Stimulated activated CD8-positive, alpha-beta memory T cell treated with anti-CD3 and anti-CD28 coated beads, Interleukin-12 subunit alpha, Interleukin-12 subunit beta, amount 100 ng/mL, for 4 hours (primary cell): ENCODE measurements around the gene TBATA.

Experiments used
- DNase-seq: peaks from one replicate; pipeline ENCODE4 v3.0.0-alpha.2; 2020; ENCODE audit warnings: low read depth

The TBATA gene

DNA sequence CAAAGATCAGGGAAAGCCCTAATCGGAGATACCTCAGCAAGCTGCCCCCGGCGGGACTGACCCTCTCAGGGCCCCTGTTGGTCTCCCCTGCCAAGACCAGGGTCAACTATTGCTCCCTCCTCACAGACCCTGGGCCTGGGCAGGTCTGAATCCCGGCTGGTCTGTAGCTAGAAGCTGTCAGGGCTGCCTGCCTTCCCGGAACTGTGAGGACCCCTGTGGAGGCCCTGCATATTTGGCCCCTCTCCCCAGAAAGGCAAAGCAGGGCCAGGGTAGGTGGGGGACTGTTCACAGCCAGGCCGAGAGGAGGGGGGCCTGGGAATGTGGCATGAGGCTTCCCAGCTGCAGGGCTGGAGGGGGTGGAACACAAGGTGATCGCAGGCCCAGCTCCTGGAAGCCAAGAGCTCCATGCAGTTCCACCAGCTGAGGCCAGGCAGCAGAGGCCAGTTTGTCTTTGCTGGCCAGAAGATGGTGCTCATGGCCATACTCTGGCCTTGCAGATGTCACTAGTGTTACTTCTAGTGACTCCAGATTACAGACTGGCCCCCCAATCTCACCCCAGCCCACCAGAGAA lies 24.1 kb downstream of the TBATA start:
- DNase-seq = no peak

DNA sequence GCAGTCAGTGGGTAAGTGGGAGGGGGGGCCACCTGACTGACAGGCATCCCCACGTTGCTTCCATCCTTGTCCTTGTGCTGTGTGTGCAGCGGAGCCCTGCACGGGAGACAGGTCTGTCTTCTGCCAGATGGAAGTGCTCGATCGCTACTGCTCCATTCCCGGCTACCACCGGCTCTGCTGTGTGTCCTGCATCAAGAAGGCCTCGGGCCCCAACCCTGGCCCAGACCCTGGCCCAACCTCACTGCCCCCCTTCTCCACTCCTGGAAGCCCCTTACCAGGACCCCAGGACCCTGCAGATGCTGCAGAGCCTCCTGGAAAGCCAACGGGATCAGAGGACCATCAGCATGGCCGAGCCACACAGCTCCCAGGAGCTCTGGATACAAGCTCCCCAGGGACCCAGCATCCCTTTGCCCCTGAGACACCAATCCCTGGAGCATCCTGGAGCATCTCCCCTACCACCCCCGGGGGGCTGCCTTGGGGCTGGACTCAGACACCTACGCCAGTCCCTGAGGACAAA lies 24.8 kb downstream of the TBATA start:
- DNase-seq = no peak

DNA sequence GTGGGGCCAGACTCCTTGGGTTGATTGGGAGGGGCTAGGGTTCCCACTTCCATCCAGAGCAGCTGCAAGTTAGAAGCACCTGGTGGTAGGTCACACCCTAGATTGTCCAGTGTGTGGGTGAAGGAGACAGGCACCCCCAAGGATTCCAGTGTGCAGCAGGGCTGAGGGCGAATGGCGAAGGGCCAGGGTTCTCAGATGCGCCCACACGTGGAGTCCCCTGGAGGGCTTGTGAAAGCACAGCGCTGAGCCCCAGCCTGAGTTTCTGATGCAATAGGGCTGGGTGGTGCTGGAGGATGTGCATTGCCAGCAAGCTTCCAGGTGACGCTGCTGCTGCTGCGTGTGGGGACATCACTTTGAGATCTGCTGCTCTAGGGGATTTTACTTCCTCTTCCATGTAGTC lies 25.4 kb downstream of the TBATA start:
- no peak for DNase-seq

DNA sequence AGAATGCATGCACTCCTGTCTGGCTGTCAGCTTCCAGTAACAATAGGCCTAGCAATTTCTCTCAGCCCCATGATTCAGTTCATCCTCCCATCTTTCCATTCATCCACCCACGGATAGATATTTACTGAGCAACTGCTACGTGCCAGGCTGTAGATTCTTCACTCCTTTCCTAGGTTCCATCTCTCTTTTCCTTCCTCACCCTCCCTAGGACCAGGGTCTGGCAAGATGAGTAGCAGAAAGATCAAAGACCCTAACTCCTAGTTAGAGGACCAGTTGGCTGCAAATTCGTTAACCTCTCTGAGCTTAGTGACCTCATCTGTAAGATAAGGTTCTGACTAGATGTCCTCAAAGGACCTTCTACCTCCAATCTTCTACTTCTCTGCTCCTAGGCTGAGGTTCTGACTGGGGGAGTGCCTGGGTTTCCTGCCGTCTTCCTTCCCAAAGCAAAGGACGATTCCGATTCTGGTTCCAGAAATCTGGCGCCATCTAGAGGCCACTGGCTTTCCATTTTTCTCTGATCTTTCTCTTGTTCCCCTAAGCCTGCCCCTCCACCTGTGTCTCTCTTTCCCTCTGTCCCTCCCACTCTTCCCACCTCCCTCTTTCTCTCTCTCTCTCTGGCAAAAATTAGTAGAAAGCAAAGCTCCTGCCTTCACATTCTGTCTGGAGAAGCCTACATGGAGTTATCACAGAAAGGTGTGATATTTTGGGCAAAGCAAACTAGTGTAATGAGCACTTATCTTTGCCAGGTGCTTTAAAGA lies 26.2 kb downstream of the TBATA start:
- DNase-seq = peak; percentile 27

DNA sequence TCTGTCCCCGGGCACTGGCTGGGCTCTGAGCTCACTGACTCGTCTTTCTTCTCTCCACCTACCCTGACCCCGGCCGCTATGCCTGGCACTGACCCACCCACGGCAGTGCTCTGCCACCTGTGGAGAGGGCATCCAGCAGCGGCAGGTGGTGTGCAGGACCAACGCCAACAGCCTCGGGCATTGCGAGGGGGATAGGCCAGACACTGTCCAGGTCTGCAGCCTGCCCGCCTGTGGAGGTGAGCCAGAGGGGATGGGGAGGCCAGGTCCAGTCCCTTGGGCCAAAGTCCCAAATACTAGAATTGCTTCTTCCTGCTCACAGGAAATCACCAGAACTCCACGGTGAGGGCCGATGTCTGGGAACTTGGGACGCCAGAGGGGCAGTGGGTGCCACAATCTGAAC lies 27.3 kb downstream of the TBATA start:
- DNase-seq = no peak

GRCh38 chr10:70756700-70757360 lies 28.3 kb downstream of the TBATA start:
- no peak for DNase-seq

DNA sequence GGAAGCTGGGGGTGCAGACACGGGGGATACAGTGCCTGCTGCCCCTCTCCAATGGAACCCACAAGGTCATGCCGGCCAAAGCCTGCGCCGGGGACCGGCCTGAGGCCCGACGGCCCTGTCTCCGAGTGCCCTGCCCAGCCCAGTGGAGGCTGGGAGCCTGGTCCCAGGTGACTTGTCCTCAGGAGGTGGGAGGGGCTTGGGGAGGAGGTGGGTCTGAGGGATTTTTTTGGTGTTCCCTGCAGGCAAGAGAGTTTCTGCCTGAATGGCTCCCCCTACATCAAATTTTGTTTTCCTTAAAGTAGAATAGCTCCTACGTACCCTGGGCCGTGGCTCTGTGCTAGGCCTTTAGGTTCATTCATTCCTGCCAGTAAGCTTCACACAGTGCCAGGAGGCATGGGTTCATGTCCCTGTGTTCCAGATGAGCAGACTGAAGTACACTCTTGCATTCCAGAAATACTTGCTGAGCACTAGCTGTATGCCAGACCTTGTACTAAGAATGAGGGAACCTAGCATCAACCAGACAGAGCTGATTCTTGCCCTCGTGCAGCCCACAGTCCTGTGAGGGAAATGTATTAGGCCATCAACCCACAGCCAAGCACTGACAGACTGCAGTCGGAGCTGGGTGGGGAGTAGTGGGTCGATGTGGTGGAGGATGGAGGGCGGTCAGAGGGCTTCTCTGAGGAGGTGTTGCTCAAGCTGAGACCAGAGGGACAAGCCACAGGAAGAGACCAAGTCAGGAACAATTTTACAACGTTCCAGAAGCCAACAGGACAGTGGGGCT lies 31.1 kb downstream of the TBATA start:
- no peak for DNase-seq

- no peak for DNase-seq
Observed at GRCh38 chr10:70753026-70753663, 32.0 kb downstream of the TBATA start.

GRCh38 chr10:70752571-70752970 lies 32.6 kb downstream of the TBATA start:
- DNase-seq = no peak

DNA sequence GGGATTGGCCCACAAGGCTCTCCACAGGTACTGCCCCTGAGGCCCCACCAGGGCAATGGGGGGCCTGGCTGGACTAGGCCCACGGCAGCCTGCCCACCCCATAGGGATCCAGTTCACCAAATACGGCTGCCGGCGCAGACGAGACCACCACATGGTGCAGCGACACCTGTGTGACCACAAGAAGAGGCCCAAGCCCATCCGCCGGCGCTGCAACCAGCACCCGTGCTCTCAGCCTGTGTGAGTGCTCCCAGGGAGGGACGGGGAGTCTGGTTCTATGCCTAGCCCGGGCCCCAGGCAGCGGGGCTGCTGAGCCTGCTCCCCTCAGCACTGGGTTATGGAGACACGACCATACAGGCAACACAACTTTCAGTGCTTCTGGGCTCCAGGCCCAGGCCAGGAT lies 33.2 kb downstream of the TBATA start:
- DNase-seq = no peak

DNA sequence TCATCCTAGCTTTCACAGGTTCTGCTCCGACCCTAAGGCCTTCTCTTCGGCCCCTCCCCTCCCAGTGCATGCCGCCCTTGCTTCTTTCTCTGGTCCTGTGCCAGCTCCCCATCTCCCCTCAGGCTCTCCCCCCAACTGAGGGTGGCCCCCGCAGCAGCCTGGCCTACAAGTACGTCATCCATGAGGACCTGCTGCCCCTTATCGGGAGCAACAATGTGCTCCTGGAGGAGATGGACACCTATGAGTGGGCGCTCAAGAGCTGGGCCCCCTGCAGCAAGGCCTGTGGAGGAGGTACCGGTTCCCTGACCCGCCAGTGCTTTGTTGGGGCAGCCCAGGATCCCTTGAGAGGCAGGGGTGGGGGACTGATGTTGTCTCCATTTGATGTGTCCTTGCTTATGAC lies 33.8 kb downstream of the TBATA start:
- no peak for DNase-seq

GRCh38 chr10:70750156-70750703 lies 34.9 kb downstream of the TBATA start:
- DNase-seq = no peak

GRCh38 chr10:70749756-70750155 lies 35.4 kb downstream of the TBATA start:
- no peak for DNase-seq

DNA sequence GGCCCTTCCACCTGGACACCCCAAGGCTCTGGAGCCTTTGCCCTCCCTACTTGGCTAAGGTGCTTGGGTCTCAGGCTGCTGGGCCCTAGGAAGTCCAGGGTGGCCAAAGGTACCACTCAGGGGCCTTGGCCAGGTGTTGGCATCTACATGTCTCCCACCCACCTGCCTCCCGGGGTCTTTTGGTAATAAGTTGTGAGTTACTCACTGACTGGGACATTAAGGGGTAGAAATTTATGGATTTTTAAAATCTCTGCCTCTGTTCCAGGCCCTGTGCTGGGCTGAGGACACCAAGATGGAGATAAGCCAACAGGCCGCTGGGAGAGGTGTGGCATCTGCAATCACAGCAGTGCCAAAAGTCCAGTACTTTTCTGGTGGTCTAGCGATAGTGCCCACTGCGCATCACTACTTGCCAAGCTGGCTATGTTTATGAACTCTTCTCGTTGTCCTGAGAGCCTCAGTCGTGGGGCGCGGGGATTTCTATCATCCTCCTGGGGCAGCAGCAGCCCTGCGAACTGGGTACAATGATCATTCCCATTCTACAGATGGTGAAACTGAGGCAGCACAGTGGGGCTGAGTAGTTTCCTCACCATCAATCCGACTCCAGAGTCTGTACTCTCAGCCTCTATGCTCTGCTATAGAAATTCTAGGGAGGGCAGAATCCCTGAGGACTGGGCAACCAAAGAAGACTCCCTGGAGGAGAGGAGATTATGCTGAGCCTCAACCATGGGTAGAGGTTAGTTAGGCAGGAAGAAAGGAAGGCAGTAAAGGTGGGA lies 36.2 kb downstream of the TBATA start:
- DNase-seq = no peak

DNA sequence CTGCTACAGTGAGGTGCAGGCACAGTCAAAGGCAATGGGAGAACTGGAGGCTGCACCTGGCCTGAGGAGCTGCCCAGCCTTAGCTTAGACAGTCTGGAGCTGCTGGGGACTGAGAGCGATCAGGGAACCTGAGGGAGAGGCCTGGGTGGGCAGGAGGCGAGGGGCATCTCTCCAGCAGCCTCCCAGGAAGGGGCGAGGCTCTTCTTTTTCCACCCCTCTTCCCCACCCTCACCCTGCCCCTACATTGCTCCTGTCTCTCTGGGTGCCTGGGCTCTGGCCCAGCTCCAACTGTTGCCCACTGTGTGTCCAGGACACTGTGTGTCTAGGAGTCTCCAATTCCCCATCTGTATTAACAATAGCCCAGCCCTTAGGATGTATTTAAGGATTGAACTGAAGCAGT lies 36.9 kb downstream of the TBATA start:
- DNase-seq = no peak

- DNase-seq = no peak
Observed at GRCh38 chr10:70747192-70747965, 37.8 kb downstream of the TBATA start.

- no peak for DNase-seq
Observed at GRCh38 chr10:70745555-70745954, 39.6 kb downstream of the TBATA start.

- DNase-seq = no peak
Observed at GRCh38 chr10:70744617-70745143, 40.5 kb downstream of the TBATA start.

DNA sequence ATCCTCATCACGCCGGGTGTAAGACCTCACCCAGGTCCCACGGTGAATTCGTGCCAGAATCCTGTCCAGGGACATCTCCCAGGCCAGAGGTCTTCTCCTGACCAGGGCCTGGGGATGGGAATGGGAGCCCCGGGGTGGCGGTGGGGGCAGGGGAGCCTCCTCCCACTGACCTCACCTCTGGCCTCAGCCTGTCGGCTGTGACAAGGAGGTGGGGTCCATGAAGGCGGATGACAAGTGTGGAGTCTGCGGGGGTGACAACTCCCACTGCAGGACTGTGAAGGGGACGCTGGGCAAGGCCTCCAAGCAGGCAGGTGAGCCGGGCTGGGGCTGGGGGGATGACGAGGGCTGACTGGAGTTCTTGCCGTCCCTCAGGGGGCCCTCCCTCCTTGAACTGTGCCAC lies 41.3 kb downstream of the TBATA start:
- DNase-seq = no peak

- no peak for DNase-seq
Observed at GRCh38 chr10:70743430-70743788, 41.8 kb downstream of the TBATA start.
